ENCODE results near the gene LAPTM5. TPM values are rescaled to one million over a fixed set of nuclear protein-coding genes. Genes with fewer than 3 reads are reported as not detected.

LAPTM5 gene
- total and polyA plus RNA-seq, 2 of the 8 experiments (the other 6 are each of a cell fraction or from before 2014, with no cell fraction given), result 0.37 to 1.4 TPM

DNA sequence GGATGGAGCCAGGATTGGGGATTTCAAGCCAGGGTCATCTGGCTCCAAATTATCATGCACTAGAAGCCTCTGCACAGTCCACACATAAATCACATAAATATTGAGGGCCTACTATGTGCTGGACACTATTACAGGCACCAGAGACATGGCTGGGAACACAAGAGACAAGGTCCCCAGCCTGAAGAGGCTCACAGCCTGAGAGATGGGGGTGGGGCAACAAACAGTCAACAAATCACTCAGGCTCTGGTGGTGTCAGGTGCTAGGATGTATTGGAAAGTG, 41.6 kb upstream of the LAPTM5 start:
- H2AK5ac ChIP-seq (ENCODE audit: low read depth, low read length), result no peak overlapping the region
- H3K36me3 ChIP-seq (ENCODE audit: control insufficient read depth in 2 of 4, insufficient read depth in 4 of 4, low read length in 3 of 4), result no peaks in the 10 kb centered on the region
- H3K27ac ChIP-seq (ENCODE audit: low read depth, low read length), result no peak overlapping the region
- no peak overlapping the region for H3K56ac ChIP-seq (replicated peaks; ENCODE audit: insufficient read length, low read depth, low read length)
- no peak overlapping the region for H3K23ac ChIP-seq (ENCODE audit: insufficient read length)
- H3K14ac ChIP-seq (ENCODE audit: insufficient read length), result no peak overlapping the region
- H3K79me1 ChIP-seq (ENCODE audit: low read depth, low read length), result no peaks in the 10 kb centered on the region
- peaks cover 0 to 6% (median 1%) of the 10 kb centered on the region in 4 experiments; a peak in 1 of 7 replicates for H3K27me3 ChIP-seq (replicated peaks in 1 of 4; ENCODE audit: control insufficient read depth in 3 of 4, extremely low read depth in 1 of 4, insufficient read depth in 3 of 4, low read length in 3 of 4)
- no peaks in the 10 kb centered on the region for H4K20me1 ChIP-seq (replicated peaks in 1 of 2; ENCODE audit: control insufficient read depth in 1 of 2, insufficient read depth in 2 of 2, low read length in 2 of 2)
- no peak overlapping the region for H4K5ac ChIP-seq (ENCODE audit: insufficient read length, low read depth, low read length)
- H2BK12ac ChIP-seq (ENCODE audit: low read depth, low read length), result no peak overlapping the region
- no peak overlapping the region; the same call in 1 of the 2 replicates for H3K18ac ChIP-seq (ENCODE audit: extremely low read depth, low read length)
- H4K8ac ChIP-seq (ENCODE audit: extremely low read depth, insufficient read depth, low read length), result no peak overlapping the region
- H2BK20ac ChIP-seq (ENCODE audit: low read length), result no peak overlapping the region
- H3K4me3 ChIP-seq (ENCODE audit: extremely low read depth in 1 of 4, insufficient read depth in 2 of 4, low read depth in 3 of 4, low read length in 4 of 4), result no peak overlapping the region
- no peak overlapping the region for H2BK120ac ChIP-seq (replicated peaks; ENCODE audit: low read depth, low read length)
- H3K9me3 ChIP-seq (ENCODE audit: insufficient read depth in 2 of 2, low read depth in 1 of 2, low read length in 1 of 2), result no peaks in the 10 kb centered on the region
- H3K79me2 ChIP-seq (ENCODE audit: control insufficient read depth in 1 of 2, insufficient read depth in 2 of 2, low read length in 2 of 2), result no peaks in the 10 kb centered on the region
- no peak overlapping the region; the same call in 1 of the 2 replicates for H2BK15ac ChIP-seq (ENCODE audit: low read length)
- no peaks in the 10 kb centered on the region; the same call in 1 of the 2 replicates for H3K23me2 ChIP-seq (ENCODE audit: low read depth, low read length)
- ChIA-PET POLR2A (ENCODE audit: partially characterized antibody) (no interaction called here), CTCF (ENCODE audit: partially characterized antibody) (interaction anchor here (9.9 to 38.1 kb wide), 4 partner anchors 4 to 122 kb away, joined by 164 to 1519 read pairs (median 329); partner anchors contain the start of gene SDC3)
- H2AFZ ChIP-seq (ENCODE audit: low read length), result no peak overlapping the region
- FAIRE-seq (no peak), DNase-seq (ENCODE audit: low read depth in 1 of 2, low spot score in 2 of 2) (no peak)
- no peak overlapping the region for H3K4me2 ChIP-seq (ENCODE audit: insufficient read depth in 1 of 2, low read depth in 2 of 2, low read length in 2 of 2)
- H3K4me1 ChIP-seq (replicated peaks in 1 of 4; ENCODE audit: control insufficient read depth in 3 of 4, insufficient read depth in 4 of 4, low read length in 3 of 4), result peaks cover under 1 to 14% (median 4%) of the 10 kb centered on the region in 4 experiments
- no peak overlapping the region for H2BK5ac ChIP-seq (ENCODE audit: low read depth, low read length)
- no peak overlapping the region for H3K9ac ChIP-seq (replicated peaks in 1 of 4; ENCODE audit: extremely low read depth in 1 of 4, low read depth in 3 of 4, low read length in 3 of 4)
- no peak overlapping the region for H4K91ac ChIP-seq (replicated peaks; ENCODE audit: insufficient read length, low read length)
- no peak for TF ChIP-seq RXRA (IDR thresholded peaks at IDR 0.05; ENCODE audit: insufficient read depth, low read depth, low read length)
- TF ChIP-seq CTCF (IDR thresholded peaks at IDR 0.05; ENCODE audit: control extremely low read depth in 1 of 3, insufficient read depth in 1 of 3, low read depth in 1 of 3, low read length in 3 of 3), result no peak
- no peak for TF ChIP-seq TCF12 (IDR thresholded peaks at IDR 0.05; ENCODE audit: low read depth, low read length)
- TF ChIP-seq CREB1 (IDR thresholded peaks at IDR 0.05), result no peak
- TF ChIP-seq CBX8 (IDR thresholded peaks at IDR 0.05; ENCODE audit: borderline replicate concordance, low read depth, low read length), result no peak
- no peak for TF ChIP-seq CBX5 (IDR thresholded peaks at IDR 0.05; ENCODE audit: low read depth, low read length)
- no peak for TF ChIP-seq ATF3 (IDR thresholded peaks at IDR 0.05; ENCODE audit: insufficient read depth, low read depth, low read length)
- no peak for TF ChIP-seq SP1 (IDR thresholded peaks at IDR 0.05; ENCODE audit: low read depth, low read length)
- TF ChIP-seq SP2 (IDR thresholded peaks at IDR 0.05; ENCODE audit: low read length), result no peak
- TF ChIP-seq EGR1 (IDR thresholded peaks at IDR 0.05; ENCODE audit: borderline replicate concordance, low read depth, low read length), result no peak
- no peak overlapping the region for H3K4ac ChIP-seq (replicated peaks; ENCODE audit: insufficient read length, low read depth, low read length)
